NCI-H146 treated with DMSO at 0.1 percent for 48 hours (cell line): Measurements from ENCODE around the gene COL6A2.

Source experiments
- DNase-seq: peaks from one replicate; lab custom pipeline; 2025; ENCODE audit not compliant: unreplicated experiment; lab: John Stamatoyannopoulos, UW

The COL6A2 gene

DNA sequence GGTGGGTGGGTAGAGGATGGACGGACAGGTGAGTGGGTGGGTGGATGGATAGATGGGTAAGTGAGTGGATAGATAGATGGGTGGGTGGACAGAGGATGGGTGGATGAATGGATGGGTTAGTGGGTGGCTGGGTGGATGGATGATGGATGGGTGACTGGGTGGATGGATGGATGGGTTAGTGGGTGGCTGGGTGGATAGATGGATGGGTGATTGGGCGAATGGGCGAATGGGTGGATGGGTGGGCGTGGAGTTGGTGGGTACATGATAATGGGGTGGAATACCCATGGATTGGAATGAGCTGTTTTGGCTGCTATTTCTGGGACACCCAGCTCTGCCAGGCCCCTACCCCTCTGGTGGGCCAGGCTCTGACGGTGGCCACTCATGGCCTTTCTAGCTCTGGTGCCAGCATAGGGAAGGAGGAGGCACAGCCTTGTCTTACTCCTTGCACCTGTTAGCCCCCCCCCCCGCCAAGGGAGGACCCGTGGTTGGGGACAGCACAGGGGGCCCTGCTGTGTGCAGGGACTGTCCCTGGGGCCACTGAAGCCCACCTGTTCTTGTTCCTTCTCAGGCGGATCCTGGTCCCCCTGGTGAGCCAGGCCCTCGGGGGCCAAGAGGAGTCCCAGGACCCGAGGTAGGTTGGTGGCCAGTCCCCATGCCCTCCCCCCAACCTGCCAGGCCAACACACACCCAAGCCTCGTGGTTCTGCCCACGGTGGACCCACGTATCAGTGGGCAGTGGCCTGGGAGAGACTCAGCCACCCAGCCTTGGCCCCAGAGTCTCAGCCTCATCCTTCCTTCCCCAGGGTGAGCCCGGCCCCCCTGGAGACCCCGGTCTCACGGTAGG lies 26.4 kb downstream of the COL6A2 start:
- DNase-seq, result no peak

DNA sequence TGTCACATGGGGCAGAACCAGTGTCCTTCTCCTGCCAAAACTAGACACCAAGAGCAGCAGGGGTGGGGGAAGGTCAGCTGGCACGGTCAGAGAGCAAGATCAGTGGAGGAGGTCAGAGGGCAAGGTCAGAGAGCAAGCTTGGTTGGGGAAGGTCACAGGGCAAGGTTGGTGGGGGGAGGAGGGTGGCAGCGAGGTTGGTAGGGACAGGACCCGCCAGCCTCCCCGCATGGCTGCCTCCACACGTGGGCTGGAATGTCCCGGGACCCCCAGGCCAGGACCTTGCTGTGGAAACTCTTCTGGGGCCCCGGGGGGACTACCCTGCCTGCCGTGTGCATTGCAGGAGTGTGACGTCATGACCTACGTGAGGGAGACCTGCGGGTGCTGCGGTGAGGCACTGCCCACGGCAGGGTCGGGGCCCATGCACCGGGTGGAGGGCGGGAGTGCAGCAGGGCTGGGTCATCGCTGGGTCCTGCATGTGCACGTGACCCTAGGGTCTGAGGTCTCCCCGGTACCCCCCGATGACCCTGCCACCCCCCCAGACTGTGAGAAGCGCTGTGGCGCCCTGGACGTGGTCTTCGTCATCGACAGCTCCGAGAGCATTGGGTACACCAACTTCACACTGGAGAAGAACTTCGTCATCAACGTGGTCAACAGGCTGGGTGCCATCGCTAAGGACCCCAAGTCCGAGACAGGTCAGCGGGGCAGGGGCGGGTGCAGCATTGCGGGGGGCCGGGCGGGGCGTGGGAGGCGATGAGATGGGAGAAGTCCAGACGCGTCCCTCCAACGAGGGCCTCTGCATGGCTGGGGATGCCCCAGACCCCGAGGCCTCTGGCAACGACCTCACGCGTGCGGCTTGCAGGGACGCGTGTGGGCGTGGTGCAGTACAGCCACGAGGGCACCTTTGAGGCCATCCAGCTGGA lies 27.3 kb downstream of the COL6A2 start:
- no peak for DNase-seq

DNA sequence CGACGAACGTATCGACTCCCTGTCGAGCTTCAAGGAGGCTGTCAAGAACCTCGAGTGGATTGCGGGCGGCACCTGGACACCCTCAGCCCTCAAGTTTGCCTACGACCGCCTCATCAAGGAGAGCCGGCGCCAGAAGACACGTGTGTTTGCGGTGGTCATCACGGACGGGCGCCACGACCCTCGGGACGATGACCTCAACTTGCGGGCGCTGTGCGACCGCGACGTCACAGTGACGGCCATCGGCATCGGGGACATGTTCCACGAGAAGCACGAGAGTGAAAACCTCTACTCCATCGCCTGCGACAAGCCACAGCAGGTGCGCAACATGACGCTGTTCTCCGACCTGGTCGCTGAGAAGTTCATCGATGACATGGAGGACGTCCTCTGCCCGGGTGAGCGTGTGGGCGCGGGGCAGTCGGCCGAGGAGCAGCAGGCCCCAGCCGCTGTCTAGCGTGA lies 28.0 kb downstream of the COL6A2 start:
- DNase-seq, result no peak

- DNase-seq, result no peak
These were observed 28.7 kb downstream of the COL6A2 start for GRCh38 chr21:46126309-46127238.

GRCh38 chr21:46127239-46128105 lies 29.6 kb downstream of the COL6A2 start:
- DNase-seq, result no peak

DNA sequence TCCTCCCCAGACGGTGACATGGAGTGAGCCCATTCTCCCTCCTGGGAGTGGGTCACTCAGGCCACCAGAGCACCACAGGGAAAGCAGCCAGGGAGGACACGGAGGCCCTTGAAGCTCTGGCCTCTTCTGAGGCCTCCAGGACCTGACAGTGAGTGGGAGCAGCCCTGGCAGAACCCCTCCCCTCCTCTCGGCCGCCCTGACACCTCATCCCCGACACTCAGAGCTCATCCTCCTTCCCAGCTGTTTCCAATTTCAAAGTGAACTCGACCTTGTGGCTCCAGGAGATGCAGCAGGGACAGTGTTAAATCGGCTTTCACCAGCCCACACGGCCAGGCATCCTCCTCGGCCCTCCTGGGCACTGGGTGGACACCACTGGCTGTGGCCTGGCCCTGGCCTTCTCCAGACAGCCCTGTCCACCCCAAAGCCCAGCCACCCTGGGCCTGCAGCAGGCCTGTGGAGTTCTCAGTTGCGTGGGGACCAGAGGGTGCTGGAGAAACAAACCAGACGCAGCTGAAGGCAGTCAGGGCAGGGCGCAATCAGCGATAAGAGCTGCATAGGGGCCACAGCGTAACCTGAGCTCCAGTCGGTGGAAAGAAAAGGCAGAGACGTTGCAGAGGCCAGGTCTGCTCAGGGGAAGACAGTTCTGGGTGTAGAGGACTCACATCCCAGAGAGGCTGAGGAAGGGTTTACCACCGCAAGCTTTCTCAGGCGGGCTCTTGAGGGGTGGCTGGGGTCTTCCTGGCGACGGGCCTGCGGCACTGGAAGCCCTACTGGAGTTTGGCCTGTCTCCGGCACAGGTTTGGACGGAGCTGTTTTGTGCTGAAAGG lies 30.4 kb downstream of the COL6A2 start:
- no peak for DNase-seq

DNA sequence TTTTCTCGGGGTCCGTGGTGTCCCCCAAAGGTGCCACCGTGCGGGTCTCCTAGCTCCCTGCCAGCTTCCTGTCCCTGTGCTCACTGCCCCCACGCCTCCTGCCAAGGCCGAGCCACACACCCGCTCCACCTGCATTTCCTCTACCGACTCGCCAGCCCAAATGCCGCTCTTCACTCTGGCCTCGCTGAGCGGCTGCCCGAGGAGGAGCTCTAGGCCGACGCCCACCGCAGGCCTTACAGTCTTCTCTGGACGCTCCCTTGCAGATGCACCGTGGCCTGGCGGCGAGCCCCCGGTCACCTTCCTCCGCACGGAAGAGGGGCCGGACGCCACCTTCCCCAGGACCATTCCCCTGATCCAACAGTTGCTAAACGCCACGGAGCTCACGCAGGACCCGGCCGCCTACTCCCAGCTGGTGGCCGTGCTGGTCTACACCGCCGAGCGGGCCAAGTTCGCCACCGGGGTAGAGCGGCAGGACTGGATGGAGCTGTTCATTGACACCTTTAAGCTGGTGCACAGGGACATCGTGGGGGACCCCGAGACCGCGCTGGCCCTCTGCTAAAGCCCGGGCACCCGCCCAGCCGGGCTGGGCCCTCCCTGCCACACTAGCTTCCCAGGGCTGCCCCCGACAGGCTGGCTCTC lies 31.1 kb downstream of the COL6A2 start:
- DNase-seq, result no peak

DNA sequence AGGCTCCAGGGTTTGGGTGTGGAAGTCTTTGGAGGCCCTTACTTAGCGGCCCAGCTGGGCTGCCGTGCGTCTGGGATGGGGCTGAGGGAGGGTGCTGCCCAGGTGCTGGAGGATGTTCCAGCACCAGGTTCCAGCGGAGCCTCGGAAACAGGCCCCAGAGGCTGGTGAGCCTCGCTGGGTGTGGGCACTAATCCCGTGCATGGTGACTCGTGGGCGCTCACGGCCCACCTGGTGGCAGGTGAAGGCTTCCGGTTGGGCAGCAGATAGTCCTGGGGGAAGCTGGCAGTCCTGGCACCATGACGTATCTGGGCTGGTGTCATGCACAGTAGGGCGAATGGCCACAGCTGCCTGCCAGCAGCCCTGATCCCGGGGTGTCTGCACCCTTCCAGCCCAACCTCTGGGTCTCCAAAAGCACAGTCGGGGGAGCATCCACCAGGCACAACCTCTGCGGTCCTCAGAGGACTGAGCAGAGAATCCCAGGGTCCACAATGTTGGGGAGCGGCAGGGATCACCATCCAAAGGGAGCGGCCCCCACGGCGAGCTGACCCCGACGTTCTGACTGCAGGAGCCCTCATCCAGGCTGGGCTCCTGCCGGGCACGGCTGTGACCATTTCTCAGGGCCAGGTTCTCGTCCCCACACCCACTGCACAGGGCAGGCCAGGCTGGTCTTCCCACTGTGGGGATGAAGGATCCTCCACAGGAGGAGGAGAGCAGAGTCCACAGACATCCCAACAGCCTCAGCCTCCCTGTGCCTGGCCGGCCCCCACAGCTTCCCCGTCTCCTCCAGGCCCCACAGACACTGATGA lies 32.1 kb downstream of the COL6A2 start:
- no peak for DNase-seq

DNA sequence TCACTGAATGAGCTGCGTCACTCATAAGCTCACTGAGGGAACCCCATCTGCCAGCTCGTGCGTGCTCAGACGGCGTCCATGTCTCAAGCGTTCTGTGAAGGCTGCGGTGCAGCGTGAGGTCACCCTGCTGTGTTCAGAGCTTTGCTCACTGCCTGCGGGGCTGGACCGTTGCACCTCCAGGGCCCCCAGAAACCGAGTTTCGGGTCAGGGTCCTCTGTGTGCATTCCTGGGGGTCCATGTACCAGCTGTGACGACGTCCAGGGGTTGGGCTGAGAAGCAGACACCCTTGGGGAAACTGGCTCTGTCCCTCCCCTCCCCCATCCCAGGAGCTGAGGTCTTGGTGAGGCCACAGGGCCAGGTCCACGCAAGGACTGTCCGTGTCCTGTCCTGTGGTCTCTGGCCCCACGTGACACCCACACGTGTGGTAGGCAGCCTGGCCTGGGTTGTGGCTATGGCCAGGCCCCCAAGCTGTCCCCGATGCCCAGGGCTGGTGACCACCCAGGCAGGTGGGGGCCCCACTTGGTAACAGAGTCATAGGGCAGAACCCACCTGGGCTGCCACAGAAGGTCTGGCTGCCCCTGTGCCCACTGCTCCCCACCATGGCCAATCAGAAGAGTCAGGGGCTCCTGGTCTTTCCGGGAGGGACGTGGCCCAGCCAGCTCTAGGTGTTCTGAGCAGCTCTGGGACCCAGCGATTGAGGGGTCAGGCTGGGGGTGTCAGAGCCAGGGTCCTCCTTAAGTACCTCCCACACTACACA lies 33.1 kb downstream of the COL6A2 start:
- DNase-seq, result no peak

- DNase-seq, result no peak
These were observed 33.6 kb downstream of the COL6A2 start for GRCh38 chr21:46131588-46131837.

DNA sequence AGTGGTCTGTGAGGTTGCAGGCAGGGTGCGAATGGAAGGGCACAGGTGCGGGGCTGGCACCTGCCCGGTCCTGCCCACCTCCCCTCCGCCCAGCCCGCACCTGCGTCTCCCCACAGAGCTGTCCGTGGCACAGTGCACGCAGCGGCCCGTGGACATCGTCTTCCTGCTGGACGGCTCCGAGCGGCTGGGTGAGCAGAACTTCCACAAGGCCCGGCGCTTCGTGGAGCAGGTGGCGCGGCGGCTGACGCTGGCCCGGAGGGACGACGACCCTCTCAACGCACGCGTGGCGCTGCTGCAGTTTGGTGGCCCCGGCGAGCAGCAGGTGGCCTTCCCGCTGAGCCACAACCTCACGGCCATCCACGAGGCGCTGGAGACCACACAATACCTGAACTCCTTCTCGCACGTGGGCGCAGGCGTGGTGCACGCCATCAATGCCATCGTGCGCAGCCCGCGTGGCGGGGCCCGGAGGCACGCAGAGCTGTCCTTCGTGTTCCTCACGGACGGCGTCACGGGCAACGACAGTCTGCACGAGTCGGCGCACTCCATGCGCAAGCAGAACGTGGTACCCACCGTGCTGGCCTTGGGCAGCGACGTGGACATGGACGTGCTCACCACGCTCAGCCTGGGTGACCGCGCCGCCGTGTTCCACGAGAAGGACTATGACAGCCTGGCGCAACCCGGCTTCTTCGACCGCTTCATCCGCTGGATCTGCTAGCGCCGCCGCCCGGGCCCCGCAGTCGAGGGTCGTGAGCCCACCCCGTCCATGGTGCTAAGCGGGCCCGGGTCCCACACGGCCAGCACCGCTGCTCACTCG lies 34.1 kb downstream of the COL6A2 start:
- no peak for DNase-seq

GRCh38 chr21:46135782-46136395 lies 38.0 kb downstream of the COL6A2 start:
- DNase-seq, result no peak

- no peak for DNase-seq
These were observed 38.9 kb downstream of the COL6A2 start for GRCh38 chr21:46136739-46137349.

DNA sequence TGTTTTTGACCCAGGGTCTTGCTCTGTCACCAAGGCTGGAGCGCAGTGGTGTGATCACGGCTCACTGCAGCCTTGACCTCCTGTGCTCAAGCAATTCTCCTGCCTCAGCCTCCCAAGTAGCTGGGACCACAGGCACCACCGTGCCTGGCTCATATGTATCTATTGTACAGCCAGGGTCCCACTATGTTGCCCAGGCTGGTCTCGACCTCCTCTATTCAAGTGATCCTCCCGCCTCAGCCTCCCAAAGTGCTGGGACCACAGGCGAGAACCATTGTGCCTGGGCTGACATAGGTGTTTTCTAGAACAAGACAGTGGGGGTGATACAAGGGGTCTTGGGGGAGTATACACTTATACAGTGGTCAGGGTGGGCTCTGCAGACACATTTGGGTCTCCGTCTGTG lies 40.0 kb downstream of the COL6A2 start:
- no peak for DNase-seq

DNA sequence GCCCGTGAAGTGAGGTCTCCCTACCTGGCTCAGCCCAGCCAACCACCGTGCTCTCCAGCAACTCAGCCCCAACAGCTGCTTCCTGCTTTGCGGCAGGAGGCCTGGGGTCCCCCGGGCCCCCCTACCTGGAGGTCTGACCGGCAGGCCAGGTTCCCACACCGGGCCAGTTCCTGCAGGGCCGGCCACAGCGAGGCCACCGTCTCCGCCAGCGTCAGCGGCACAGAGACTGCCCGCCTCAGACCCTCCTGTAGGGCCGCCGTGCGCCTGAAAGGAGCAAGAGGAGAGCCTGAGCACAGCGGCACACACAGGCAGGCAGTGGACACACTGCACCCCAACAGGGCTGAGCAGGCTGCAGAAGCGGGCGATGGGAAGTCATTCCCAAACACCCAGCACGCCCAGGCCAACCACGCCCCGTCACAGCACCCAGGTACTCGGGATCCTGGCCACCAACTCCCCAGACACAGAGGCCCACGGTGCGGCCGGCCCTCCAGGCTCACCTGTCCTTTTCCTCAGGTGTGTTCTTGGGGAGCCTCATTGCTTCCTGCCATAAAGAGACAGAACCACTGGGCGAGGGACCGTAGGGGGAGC lies 40.6 kb downstream of the COL6A2 start:
- DNase-seq, result no peak
